A549 (cell line): ENCODE results near the gene DYNC1H1.

Experiments used
- BHLHE40 ChIP-seq: IDR thresholded peaks from 2 replicates; pipeline ENCODE4 v1.6.1; 2012; ENCODE audit warnings: low read depth, low read length, inconsistent platforms
- CHD2 ChIP-seq: fragments of 150-350 bp; IDR thresholded peaks from 2 replicates; pipeline ENCODE4 v1.6.1; 2014; ENCODE audit warnings: low read length; ENCODE audit not compliant: partially characterized antibody
- EP300 ChIP-seq, 2 experiments: fragments of >200 bp; sonication (Bioruptor Twin); formaldehyde crosslinking; IDR thresholded peaks; 2 replicates in 1 of 2; 3 replicates in 1 of 2; pipeline ENCODE4 v1.6.1; 2016 to 2017
- HEYL ChIP-seq: fragments of 250-450 bp; sonication (Bioruptor Pico); IDR thresholded peaks from 2 replicates; pipeline ENCODE4 v1.8.0; 2021; ENCODE audit warnings: mild to moderate bottlenecking, moderate library complexity
- KDM1A ChIP-seq: fragments of 200-600 bp; sonication (generic); IDR thresholded peaks from 2 replicates; pipeline ENCODE4 v1.6.1; 2016; ENCODE audit warnings: low read depth, mild to moderate bottlenecking
- RAD21 ChIP-seq, 2 experiments: fragments of >200 bp in 1 of 2; sonication (Bioruptor Twin) in 1 of 2; formaldehyde crosslinking in 1 of 2; IDR thresholded peaks in 1 of 2; conservative IDR thresholded peaks in 1 of 2; 2 replicates in 1 of 2; 3 replicates in 1 of 2; pipeline ENCODE4 v1.6.1; 2012 to 2018; ENCODE audit warnings: inconsistent platforms in 1 of 2
- SREBF2 ChIP-seq: fragments of 450-650 bp; IDR thresholded peaks from 2 replicates; pipeline ENCODE4 v1.6.1; 2014; ENCODE audit warnings: mild to moderate bottlenecking, moderate library complexity
- TF ChIP-seq, protein P1 (sequence below): fragments of >200 bp; sonication (Bioruptor Twin); formaldehyde crosslinking; IDR thresholded peaks from 3 replicates; pipeline ENCODE4 v1.5.1; 2016

DNA sequence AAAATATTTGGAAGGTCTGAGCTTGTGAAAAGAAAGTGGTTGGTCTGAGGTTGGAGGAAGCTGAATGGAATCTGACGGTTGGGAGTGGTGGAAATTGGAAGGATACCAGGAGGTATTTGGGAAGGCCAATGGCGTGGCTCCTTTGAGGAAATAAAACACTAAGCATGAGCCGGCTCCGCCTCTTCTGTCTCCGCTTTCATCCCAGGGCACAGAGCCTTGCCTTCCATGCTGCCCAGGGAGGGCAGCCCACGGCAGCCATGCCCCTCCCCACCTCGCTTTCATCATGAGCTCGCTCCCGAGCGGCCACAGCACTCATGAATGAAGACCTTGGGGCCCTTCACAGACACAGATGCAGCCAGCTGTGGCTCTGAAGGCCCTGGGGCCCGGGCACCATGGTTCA lies 86.3 kb downstream of the DYNC1H1 start:
- TF ChIP-seq HEYL (CRISPR knock-in tag), result no peak
- TF ChIP-seq, protein P1, sequence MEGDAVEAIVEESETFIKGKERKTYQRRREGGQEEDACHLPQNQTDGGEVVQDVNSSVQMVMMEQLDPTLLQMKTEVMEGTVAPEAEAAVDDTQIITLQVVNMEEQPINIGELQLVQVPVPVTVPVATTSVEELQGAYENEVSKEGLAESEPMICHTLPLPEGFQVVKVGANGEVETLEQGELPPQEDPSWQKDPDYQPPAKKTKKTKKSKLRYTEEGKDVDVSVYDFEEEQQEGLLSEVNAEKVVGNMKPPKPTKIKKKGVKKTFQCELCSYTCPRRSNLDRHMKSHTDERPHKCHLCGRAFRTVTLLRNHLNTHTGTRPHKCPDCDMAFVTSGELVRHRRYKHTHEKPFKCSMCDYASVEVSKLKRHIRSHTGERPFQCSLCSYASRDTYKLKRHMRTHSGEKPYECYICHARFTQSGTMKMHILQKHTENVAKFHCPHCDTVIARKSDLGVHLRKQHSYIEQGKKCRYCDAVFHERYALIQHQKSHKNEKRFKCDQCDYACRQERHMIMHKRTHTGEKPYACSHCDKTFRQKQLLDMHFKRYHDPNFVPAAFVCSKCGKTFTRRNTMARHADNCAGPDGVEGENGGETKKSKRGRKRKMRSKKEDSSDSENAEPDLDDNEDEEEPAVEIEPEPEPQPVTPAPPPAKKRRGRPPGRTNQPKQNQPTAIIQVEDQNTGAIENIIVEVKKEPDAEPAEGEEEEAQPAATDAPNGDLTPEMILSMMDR, result no peak
- no peak for TF ChIP-seq EP300 (IDR thresholded peaks at IDR 0.05)
- no peak for TF ChIP-seq BHLHE40
- no peak for TF ChIP-seq CHD2
- no peak for TF ChIP-seq SREBF2
- TF ChIP-seq RAD21 (conservative IDR thresholded peaks at IDR 0.05 in 1 of 2, IDR thresholded peaks at IDR 0.05 in 1 of 2), result no peak
- no peak for TF ChIP-seq KDM1A
